GM19240 (cell line): ENCODE measurements around the gene CABLES1.
"Not testable (repeated sequence)": the region's sequence is repeated elsewhere in the genome, so short reads cannot be mapped to it uniquely, and the experiment has no call there.

Experiments
- DNase-seq: peaks from one replicate; pipeline ENCODE4 v3.0.0; 2011; ENCODE audit warnings: low spot score; ENCODE audit not compliant: insufficient read length

Gene CABLES1

DNA sequence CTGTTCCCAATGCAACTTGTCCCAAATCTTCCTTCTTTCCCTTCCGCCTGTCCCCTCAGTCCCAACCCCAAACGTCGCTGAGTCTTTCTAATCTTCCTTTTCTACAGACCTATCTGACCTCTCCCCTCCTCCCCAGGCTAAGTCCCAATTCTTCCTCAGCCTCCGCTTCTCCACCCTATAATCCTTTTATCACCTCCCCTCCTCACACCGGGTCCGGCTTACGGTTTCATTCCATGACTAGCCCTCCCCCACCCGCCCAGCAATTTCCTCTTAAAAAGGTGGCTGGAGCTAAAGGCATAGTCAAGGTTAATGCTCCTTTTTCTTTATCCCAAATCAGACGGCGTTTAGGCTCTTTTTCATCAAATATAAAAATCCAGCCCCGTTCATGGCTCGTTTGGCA, 150.3 kb downstream of the CABLES1 start:
- DNase-seq: not testable (repeated sequence)

DNA sequence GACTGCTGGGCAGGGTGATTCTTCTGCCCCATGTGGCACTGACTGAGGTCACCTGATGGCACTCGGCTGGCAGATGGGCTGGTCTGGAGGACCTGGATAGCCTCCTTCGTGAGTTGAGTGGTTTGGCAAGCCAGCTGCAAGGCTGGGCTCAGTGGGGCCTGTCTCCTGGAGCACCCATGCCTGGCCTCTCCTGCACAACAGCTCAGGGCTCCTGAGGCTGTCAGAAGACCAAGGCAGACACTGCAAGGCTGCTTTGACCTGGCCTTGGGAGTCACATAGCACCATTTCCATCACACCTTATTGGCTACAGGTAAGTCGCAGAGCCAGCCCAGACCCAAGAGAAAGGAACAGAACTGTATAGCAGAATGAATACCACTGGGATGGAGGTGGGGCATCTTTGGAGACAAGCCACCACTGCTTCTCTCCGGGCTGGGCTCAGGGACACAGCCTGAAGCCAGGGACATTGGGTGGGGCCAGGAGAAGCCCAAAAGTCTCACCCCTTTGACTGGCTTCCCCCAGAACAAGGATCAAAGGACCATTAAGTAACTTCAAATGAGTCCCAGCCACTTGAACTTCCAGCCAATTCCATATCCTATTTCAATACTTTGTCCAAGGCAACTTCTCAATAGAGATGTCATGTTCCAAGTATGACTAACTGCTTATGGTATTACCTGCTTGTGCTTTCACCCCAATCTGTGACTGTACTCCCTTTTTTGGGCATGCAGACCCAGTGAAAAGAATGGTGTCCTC, 156.3 kb downstream of the CABLES1 start:
- DNase-seq: no peak

DNA sequence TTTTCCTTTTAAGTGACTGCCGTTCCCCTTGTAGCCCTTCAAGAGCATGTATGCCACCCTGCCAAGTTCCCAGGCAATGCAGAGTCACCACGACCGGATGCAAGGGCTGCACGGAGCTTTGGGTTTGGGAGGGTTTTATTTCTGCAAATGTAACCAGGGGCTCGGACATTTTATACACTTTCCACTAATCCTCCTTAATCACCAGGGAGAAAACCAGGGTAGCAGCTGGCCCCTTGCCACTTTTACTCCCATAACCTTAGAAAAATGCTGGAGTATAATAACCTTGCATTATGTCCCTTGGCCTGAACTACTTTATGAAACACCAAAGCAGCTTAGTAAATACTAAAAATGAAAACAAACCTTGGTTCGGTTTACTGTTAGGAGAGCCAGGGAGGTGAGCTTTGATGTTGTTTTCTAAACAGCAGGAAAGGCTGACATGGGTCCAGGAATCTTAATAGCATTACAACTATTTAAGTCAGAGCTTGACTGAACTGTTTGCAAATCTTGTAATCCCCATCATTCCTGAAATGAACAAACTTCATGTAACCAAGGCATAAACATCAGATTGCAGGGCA, 165.0 kb downstream of the CABLES1 start:
- DNase-seq: no peak

DNA sequence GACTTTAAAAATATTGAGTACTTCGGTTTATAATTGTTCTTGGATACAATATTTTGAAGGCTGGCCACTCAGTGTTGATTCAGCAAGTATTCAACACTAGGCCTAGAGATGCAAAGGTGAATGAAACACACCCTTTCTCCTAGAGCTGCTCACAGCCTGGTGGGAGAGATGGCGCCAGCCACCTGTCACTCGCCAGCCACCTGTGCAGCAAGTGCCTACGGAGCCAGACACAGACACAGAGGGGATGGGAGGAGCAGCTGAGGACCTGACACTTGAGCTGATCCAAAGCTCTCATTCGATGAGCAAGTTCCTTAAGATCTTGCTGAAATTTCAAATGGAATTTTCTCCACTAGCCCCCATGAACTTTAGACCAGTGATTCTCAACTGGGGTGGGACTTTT, 166.7 kb downstream of the CABLES1 start:
- DNase-seq: no peak

DNA sequence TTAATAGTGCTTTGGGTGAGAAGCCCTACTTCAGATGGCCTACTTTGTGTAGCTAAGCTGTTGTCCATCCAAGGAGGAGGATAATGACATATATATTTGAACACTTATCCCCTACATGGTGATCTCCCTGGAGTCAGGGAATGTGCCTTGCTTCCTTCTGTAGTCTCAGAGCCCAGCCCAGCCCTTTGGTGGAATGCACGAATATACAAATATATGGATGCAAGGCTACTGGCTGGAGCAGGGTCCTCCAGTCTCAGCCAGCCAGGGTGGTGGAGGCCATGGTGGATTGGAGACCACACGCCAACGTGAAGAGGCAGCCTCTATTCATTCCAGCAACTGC, 167.2 kb downstream of the CABLES1 start:
- DNase-seq: no peak

DNA sequence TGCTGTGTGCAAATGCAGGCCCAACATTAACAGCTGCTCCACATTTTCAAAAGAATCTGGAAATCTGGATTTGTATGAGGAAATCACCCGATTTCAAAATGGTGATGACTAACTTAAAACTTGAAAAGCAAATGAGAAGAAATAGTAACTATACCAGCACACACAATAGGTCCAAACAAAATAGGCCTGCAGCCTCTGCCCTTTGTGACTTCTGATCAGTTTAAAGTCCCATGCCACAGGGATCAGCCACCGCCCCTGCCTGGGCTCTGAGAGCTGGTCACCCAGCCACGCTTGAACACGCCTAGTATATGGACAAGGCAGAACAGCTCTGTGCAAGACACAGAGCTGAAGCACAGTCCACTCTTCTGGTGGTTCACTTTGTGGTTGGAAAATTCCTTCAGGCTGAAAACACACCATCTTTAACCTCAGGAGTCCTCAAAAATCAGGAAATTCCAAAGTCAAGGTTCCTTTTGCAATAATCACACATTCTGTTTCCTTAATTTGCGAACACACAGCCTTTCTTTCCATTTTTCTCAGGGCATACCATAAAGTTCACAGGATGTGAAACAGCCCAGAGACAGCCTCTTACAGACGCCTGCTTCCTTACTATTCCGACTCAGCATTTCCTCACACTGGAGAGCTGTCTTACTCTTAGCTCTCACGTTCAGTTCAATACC, 167.7 kb downstream of the CABLES1 start:
- no peak for DNase-seq

DNA sequence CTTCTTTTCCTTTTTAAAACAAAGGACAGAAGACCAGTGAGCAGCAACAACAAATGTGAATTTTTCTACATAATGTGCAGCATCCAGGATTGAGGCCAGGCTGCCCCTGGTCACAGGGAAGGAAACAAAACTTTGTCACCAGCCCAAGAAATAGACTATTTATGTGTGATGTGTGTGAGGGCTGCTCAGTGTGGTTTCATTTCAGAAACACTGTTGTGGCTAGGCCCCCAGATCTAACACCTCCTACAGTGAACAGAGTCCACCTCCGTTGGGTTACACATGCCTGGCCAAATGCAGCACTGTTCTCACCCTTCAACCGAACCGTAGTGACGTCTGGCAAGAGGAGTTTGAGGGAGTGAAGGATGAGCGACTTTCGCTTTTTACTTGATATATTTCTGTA, 171.5 kb downstream of the CABLES1 start:
- DNase-seq: no peak

DNA sequence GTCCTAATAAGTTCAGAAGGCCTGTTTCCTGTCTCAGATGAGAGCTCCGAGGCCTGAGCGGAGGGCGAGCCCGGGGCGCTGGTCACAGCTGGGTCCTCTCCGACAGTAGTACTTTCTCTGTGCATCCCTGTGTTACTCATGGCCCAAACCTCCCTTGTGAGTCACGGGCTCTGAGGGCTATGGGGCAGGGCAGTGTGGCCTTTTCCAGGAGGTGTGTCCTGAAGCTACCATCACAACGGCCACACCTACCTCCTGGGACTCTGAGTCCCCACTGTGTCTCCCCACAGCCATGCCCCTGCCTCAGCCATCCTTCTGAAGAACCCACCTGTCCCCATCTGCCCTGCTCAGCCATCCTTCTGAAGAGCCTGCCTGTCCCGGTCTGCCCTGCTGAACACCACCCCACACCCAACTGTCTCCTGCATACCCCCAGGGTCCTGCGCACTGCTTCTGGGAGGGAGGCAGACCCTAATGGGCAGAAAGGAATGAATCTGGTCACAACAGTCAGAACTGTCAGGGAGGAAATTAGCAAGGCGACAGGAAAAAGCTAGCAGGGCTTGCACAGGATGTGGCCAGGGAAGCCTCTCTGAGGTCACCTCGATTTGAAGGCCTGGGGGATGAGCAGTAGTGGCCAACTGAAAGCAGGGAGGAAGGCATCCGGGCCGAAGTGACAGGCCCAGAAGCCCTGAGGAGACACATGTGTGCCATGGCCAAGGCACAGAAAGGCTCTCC, 172.4 kb downstream of the CABLES1 start:
- DNase-seq: no peak
